Liver (tissue), 3 donors: ENCODE measurements around the gene NFE2L2.

Experiments used
- CTCF ChIP-seq: fragments of 150-350 bp; IDR thresholded peaks from 2 replicates; pipeline ENCODE4 v1.5.1; 2017; ENCODE audit warnings: improper control_type of control experiment, low read depth, low read length; ENCODE audit not compliant: missing input control
- GABPA ChIP-seq, 2 donors: IDR thresholded peaks in 1 of 2; conservative IDR thresholded peaks in 1 of 2; 2 replicates each; pipeline ENCODE4 v1.6.1; 2016; ENCODE audit warnings: antibody characterized with exemption in 2 of 2, mild to moderate bottlenecking in 1 of 2, moderate library complexity in 1 of 2
- RXRA ChIP-seq, 2 donors: IDR thresholded peaks; 2 replicates each; pipeline ENCODE4 v1.6.1; 2017 to 2018; ENCODE audit warnings: antibody characterized with exemption in 2 of 2, mild to moderate bottlenecking in 1 of 2
- SP1 ChIP-seq: IDR thresholded peaks from 2 replicates; pipeline ENCODE4 v1.6.1; 2018; ENCODE audit warnings: antibody characterized with exemption, mild to moderate bottlenecking
- TAF1 ChIP-seq: conservative IDR thresholded peaks from 2 replicates; pipeline ENCODE4 v1.6.1; 2016; ENCODE audit warnings: antibody characterized with exemption, mild to moderate bottlenecking
- YY1 ChIP-seq: IDR thresholded peaks from 2 replicates; pipeline ENCODE4 v1.6.1; 2016; ENCODE audit warnings: antibody characterized with exemption, mild to moderate bottlenecking
- TF ChIP-seq, protein P1 (sequence below): IDR thresholded peaks from 2 replicates; pipeline ENCODE4 v1.6.1; 2016; ENCODE audit warnings: antibody characterized with exemption, mild to moderate bottlenecking
- donor health status: healthy.
- donor health status: healthy.

DNA sequence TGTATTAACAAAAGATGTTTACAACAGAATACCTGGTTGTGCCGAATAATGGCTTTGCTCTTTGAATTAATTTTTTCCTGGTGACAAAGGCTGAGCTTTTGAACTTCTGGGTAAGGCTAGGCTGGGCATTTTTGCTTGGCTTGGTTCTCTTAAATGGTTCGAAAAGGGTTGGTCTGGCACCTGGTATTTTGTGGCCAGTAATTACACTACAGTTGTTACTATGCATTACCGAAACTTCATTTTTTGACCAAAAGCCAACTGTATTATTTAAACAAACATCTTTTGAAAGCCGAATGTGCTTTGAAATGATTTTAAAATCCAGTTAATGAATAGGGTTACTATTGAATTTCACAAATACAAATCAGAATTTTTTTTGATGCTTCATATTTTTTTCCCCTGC lies 19.4 kb upstream of the NFE2L2 start:
- TF ChIP-seq CTCF, result no peak
- TF ChIP-seq TAF1, result no peak
- TF ChIP-seq SP1, result no peak
- TF ChIP-seq, protein P1, sequence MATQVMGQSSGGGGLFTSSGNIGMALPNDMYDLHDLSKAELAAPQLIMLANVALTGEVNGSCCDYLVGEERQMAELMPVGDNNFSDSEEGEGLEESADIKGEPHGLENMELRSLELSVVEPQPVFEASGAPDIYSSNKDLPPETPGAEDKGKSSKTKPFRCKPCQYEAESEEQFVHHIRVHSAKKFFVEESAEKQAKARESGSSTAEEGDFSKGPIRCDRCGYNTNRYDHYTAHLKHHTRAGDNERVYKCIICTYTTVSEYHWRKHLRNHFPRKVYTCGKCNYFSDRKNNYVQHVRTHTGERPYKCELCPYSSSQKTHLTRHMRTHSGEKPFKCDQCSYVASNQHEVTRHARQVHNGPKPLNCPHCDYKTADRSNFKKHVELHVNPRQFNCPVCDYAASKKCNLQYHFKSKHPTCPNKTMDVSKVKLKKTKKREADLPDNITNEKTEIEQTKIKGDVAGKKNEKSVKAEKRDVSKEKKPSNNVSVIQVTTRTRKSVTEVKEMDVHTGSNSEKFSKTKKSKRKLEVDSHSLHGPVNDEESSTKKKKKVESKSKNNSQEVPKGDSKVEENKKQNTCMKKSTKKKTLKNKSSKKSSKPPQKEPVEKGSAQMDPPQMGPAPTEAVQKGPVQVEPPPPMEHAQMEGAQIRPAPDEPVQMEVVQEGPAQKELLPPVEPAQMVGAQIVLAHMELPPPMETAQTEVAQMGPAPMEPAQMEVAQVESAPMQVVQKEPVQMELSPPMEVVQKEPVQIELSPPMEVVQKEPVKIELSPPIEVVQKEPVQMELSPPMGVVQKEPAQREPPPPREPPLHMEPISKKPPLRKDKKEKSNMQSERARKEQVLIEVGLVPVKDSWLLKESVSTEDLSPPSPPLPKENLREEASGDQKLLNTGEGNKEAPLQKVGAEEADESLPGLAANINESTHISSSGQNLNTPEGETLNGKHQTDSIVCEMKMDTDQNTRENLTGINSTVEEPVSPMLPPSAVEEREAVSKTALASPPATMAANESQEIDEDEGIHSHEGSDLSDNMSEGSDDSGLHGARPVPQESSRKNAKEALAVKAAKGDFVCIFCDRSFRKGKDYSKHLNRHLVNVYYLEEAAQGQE, result no peak
- no peak for TF ChIP-seq RXRA (IDR thresholded peaks at IDR 0.05)
- TF ChIP-seq GABPA (IDR thresholded peaks at IDR 0.05 in 1 of 2, conservative IDR thresholded peaks at IDR 0.05 in 1 of 2), result no peak
- TF ChIP-seq YY1, result no peak
